HCT116 (cell line): ENCODE data around the gene SPRY4. TPM values are rescaled to one million over a fixed set of nuclear protein-coding genes. Genes with fewer than 3 reads are reported as not detected.

Experiments
- ATAC-seq: fragments of 200-7000 bp; cut with Tn5 transposase; 2 replicates; pipeline ENCODE4 v1.9.1; 2020; ENCODE audit warnings: mild to moderate bottlenecking, moderate library complexity
- BruUV-seq: library from RNA; stranded (reverse); fragments of 400-500 nt; replicated peaks from 2 replicates; lab custom pipeline; 2021; lab: Mats Ljungman, UMichigan
- CTCF ChIA-PET: fragments of 300-600 bp; sonication (Branson Sonifier 250); formaldehyde crosslinking; loops from one replicate; lab custom pipeline; 2021; ENCODE audit warnings: antibody characterized with exemption; lab: Charles Lee
- POLR2A ChIA-PET: fragments of 300-600, 350-600 bp; sonication (Branson Sonifier 250); formaldehyde crosslinking; loops from one replicate; lab custom pipeline; 2021; ENCODE audit warnings: antibody characterized with exemption; lab: Charles Lee
- RAD21 ChIA-PET, 2 experiments: fragments of 300-600 bp; sonication (Branson Sonifier 250); formaldehyde crosslinking; loops; one replicate each; lab custom pipeline; 2023; ENCODE audit warnings: low total read pairs in 2 of 2; ENCODE audit not compliant: uncharacterized antibody in 2 of 2, unreplicated experiment in 2 of 2, low non-redundant PET in 1 of 2; lab: Charles Lee
- DNase-seq: peaks from one replicate; pipeline ENCODE4 v3.0.0-alpha.2; 2010; ENCODE audit warnings: low read depth, low spot score
- H2AFZ ChIP-seq: fragments of 200-600 bp; shearing (Covaris generic), sonication (generic); 2 replicates; pipeline ENCODE4 v1.6.1; 2017; ENCODE audit warnings: low read depth, mixed run types, mixed read lengths, antibody characterized with exemption, low read length; ENCODE audit not compliant: poor library complexity, severe bottlenecking
- H3K27ac ChIP-seq: 2 replicates; pipeline ENCODE4 v1.5.1; 2012; ENCODE audit warnings: low read depth, low read length
- H3K27me3 ChIP-seq: fragments of 200-600 bp; sonication (generic); 2 replicates; pipeline ENCODE4 v1.6.1; 2016; ENCODE audit warnings: mixed run types, low read length, mixed read lengths; ENCODE audit not compliant: insufficient read depth
- H3K36me3 ChIP-seq, 2 experiments: fragments of 200-500 bp in 1 of 2; fragments of 200-600 bp in 1 of 2; sonication (Bioruptor generic) in 1 of 2; sonication (generic) in 1 of 2; 2 replicates each; pipeline versions ENCODE4 v1.5.1 to v1.6.1; 2014 to 2016; ENCODE audit warnings: low read length in 2 of 2, inconsistent platforms in 1 of 2, mixed read lengths in 1 of 2, mixed run types in 1 of 2; ENCODE audit not compliant: insufficient read depth in 2 of 2, control insufficient read depth in 1 of 2
- H3K4me1 ChIP-seq, 2 experiments: fragments of 200-600 bp in 1 of 2; sonication (generic) in 1 of 2; 2 replicates each; pipeline versions ENCODE4 v1.5.1 to v1.6.1; 2012 to 2017; ENCODE audit warnings: low read length in 2 of 2, inconsistent platforms in 1 of 2, mild to moderate bottlenecking in 1 of 2, mixed read lengths in 1 of 2, mixed run types in 1 of 2, moderate library complexity in 1 of 2; ENCODE audit not compliant: insufficient read depth in 2 of 2, control insufficient read depth in 1 of 2
- H3K4me2 ChIP-seq: fragments of 200-600 bp; sonication (generic); 2 replicates; pipeline ENCODE4 v1.6.1; 2017; ENCODE audit warnings: mixed run types, low read length, mixed read lengths
- H3K4me3 ChIP-seq, 2 experiments: fragments of 200-600 bp in 1 of 2; sonication (generic) in 1 of 2; replicated peaks in 1 of 2; 2 replicates each; pipeline ENCODE4 v1.5.1; 2011 to 2016; ENCODE audit warnings: low read length in 2 of 2, control low read depth in 1 of 2, low read depth in 1 of 2, mild to moderate bottlenecking in 1 of 2, mixed read lengths in 1 of 2, mixed run types in 1 of 2
- H3K79me2 ChIP-seq: fragments of 200-600 bp; sonication (generic); 2 replicates; pipeline ENCODE4 v1.6.1; 2017; ENCODE audit warnings: mild to moderate bottlenecking, mixed run types, low read length, moderate library complexity, mixed read lengths; ENCODE audit not compliant: insufficient read depth
- H3K9ac ChIP-seq: fragments of 200-600 bp; sonication (generic); 2 replicates; pipeline ENCODE4 v1.6.1; 2016; ENCODE audit warnings: low read length, mixed read lengths
- H3K9me2 ChIP-seq: fragments of 200-600 bp; sonication (generic), shearing (Covaris generic); 2 replicates; pipeline ENCODE4 v1.6.1; 2017; ENCODE audit warnings: mixed run types, mild to moderate bottlenecking, moderate library complexity; ENCODE audit not compliant: insufficient read depth
- H3K9me3 ChIP-seq, 2 experiments: fragments of 200-500 bp in 1 of 2; fragments of 200-600 bp in 1 of 2; sonication (Bioruptor generic) in 1 of 2; sonication (generic) in 1 of 2; 2 replicates each; pipeline ENCODE4 v1.6.1; 2014 to 2017; ENCODE audit warnings: low read length in 2 of 2, mixed read lengths in 2 of 2, inconsistent platforms in 1 of 2, low read depth in 1 of 2, mild to moderate bottlenecking in 1 of 2, mixed run types in 1 of 2, moderate library complexity in 1 of 2; ENCODE audit not compliant: control insufficient read depth in 1 of 2, insufficient read depth in 1 of 2
- H4K20me1 ChIP-seq: fragments of 200-600 bp; sonication (generic), shearing (Covaris generic); 2 replicates; pipeline ENCODE4 v1.6.1; 2017; ENCODE audit warnings: mixed run types, mild to moderate bottlenecking, moderate library complexity; ENCODE audit not compliant: insufficient read depth
- ELF1 ChIP-seq: IDR thresholded peaks from 2 replicates; pipeline ENCODE4 v1.6.1; 2012; ENCODE audit warnings: low read depth, borderline replicate concordance
- JUND ChIP-seq: IDR thresholded peaks from 2 replicates; pipeline ENCODE4 v1.6.1; 2012
- MAX ChIP-seq: IDR thresholded peaks from 2 replicates; pipeline ENCODE4 v1.6.1; 2012
- POLR2AphosphoS5 ChIP-seq: IDR thresholded peaks from 2 replicates; pipeline ENCODE4 v1.6.1; 2011; ENCODE audit warnings: mild to moderate bottlenecking, low read depth, low read length, moderate library complexity
- ZNF274 ChIP-seq: fragments of 200-500 bp; sonication (Bioruptor generic); IDR thresholded peaks from 2 replicates; pipeline ENCODE4 v1.6.1; 2014; ENCODE audit warnings: mild to moderate bottlenecking, low read depth, low read length, inconsistent platforms
- intact Hi-C: fragments of 100-400 bp; cut with micrococcal nuclease; formaldehyde crosslinking; loops from 2 replicates; pipeline ENCODE4 v1.10.0; 2022
- total RNA-seq: library from RNA; stranded (reverse); gene quantifications from one replicate; pipeline ENCODE4 v1.2.1, GENCODE V29; 2021; ENCODE audit not compliant: unreplicated experiment

The SPRY4 gene
- total RNA-seq, 1 experiment from 2014 or later = 112 TPM

- no peaks in the 10 kb centered on the region for H3K27me3 ChIP-seq
- no peak for DNase-seq
- H4K20me1 ChIP-seq = no peaks in the 10 kb centered on the region
- ATAC-seq = no peak
- no peaks in the 10 kb centered on the region for H3K9me3 ChIP-seq
- no peaks in the 10 kb centered on the region for H3K9me2 ChIP-seq
- no TSS peak for BruUV-seq
- ChIA-PET RAD21 (interaction anchor here in 1 of 2 experiments (0.5 kb wide), 1 partner anchor 57 kb away, joined by 3 read pairs; no protein-coding TSS in a partner anchor), CTCF (no interaction called here), POLR2A (interaction anchor here (1.1 kb wide), 1 partner anchor 62 kb away, joined by 3 read pairs; the partner anchor contains the start of gene SPRY4)
- H3K4me2 ChIP-seq = no peak overlapping the region
- TF ChIP-seq ZNF274 = no peak
- no peak for TF ChIP-seq MAX
- H3K9ac ChIP-seq = no peak overlapping the region
- no peak overlapping the region for H3K4me3 ChIP-seq
- no peak overlapping the region for H3K27ac ChIP-seq
- H3K36me3 ChIP-seq = no peaks in the 10 kb centered on the region
- H2AFZ ChIP-seq = no peak overlapping the region
- H3K79me2 ChIP-seq = no peaks in the 10 kb centered on the region
- intact Hi-C loops = no loop called here
- no peaks in the 10 kb centered on the region for H3K4me1 ChIP-seq
These were observed 61.5 kb downstream of the SPRY4 start for GRCh38 chr5:142263346-142263745.

GRCh38 chr5:142262683-142263082 is 62.1 kb downstream of the SPRY4 start:
- no peaks in the 10 kb centered on the region for H3K79me2 ChIP-seq
- H3K4me2 ChIP-seq = no peak overlapping the region
- POLR2A ChIA-PET = interaction anchor here (1.1 kb wide), 1 partner anchor 62 kb away, joined by 3 read pairs; the partner anchor contains the start of gene SPRY4
- no peaks in the 10 kb centered on the region for H4K20me1 ChIP-seq
- no peak for ATAC-seq
- RAD21 ChIA-PET = interaction anchor here in 1 of 2 experiments (0.5 kb wide), 1 partner anchor 58 kb away, joined by 3 read pairs; no protein-coding TSS in a partner anchor
- BruUV-seq = no TSS peak
- H3K27ac ChIP-seq = no peak overlapping the region
- no peaks in the 10 kb centered on the region for H3K4me1 ChIP-seq
- no peak for TF ChIP-seq JUND
- TF ChIP-seq ZNF274 = no peak
- TF ChIP-seq POLR2AphosphoS5 = no peak
- TF ChIP-seq ELF1 = no peak
- no peaks in the 10 kb centered on the region for H3K9me2 ChIP-seq
- intact Hi-C loops = no loop called here
- no peak overlapping the region for H3K4me3 ChIP-seq
- H2AFZ ChIP-seq = no peak overlapping the region
- no peaks in the 10 kb centered on the region for H3K27me3 ChIP-seq
- CTCF ChIA-PET = no interaction called here
- no peaks in the 10 kb centered on the region for H3K36me3 ChIP-seq
- no peak overlapping the region for H3K9ac ChIP-seq
- no peaks in the 10 kb centered on the region for H3K9me3 ChIP-seq
- DNase-seq = no peak

Other genes starting within 250 kb of the SPRY4 start
- 37.8 TPM for gene NDFIP1, start 216.2 kb downstream of the SPRY4 start, total RNA-seq